Left ventricle myocardium superior (tissue), 1 donor: ENCODE measurements around the gene COMMD6. TPM values are rescaled to one million over a fixed set of nuclear protein-coding genes. Genes with fewer than 3 reads are reported as not detected.
A peak's percentile ranks its signal among the peaks of the same experiment; 100 is the strongest.

ENCODE experiments used
- ATAC-seq: fragments of 200-7000 bp; cut with Tn5 transposase; one replicate; pipeline ENCODE4 v1.9.1; 2020; ENCODE audit warnings: mild to moderate bottlenecking, moderate library complexity
- DNase-seq: peaks from one replicate; pipeline ENCODE4 v3.0.0-alpha.2; 2020
- intact Hi-C: fragments of 100-400 bp; cut with micrococcal nuclease; formaldehyde crosslinking; loops from one replicate; pipeline ENCODE4 v1.11.0; 2022
- total RNA-seq: library from RNA; stranded (reverse); fragmentation: NEBNext Ultra II Directional; extraction: Animal tissue kit (Norgen Biotek cat#: 25700); gene quantifications from one replicate; pipeline ENCODE4 v1.2.1, GENCODE V29; 2021
- donor health status: DM: no; HTN: yes; CAD: no; lungs with severe emphysema.

Gene COMMD6
- total RNA-seq, 1 donor from 2014 or later, result 129 TPM

GRCh38 chr13:75541287-75541686 lies 3.6 kb upstream of the COMMD6 start:
- ATAC-seq, result no peak
- no peak for DNase-seq
- intact Hi-C loops, result no loop called here

- DNase-seq, result no peak
- no peak for ATAC-seq
- intact Hi-C loops, result no loop called here
Measured at GRCh38 chr13:75533861-75534260, 3.8 kb downstream of the COMMD6 start.

- DNase-seq, result no peak
- no peak for ATAC-seq
- intact Hi-C loops, result no loop called here
Measured at GRCh38 chr13:75530549-75530961, 7.1 kb downstream of the COMMD6 start.

- DNase-seq (no peak), ATAC-seq (no peak)
Measured at GRCh38 chr13:75521956-75522355, 15.7 kb downstream of the COMMD6 start.

GRCh38 chr13:75518439-75519088 lies 19.1 kb downstream of the COMMD6 start:
- intact Hi-C loops, result no loop called here
- DNase-seq, result peak; percentile 28
- no peak for ATAC-seq

More at GRCh38 chr13:75521956-75522355, 15.7 kb downstream of the COMMD6 start:
- intact Hi-C loops, result no loop called here

GRCh38 chr13:75514080-75514995 lies 23.3 kb downstream of the COMMD6 start:
- intact Hi-C loops, result no loop called here
- no peak for DNase-seq
- ATAC-seq, result no peak

GRCh38 chr13:75513271-75513670 lies 24.4 kb downstream of the COMMD6 start:
- intact Hi-C loops, result no loop called here
- DNase-seq, result no peak
- ATAC-seq, result no peak

- no peak for DNase-seq
- ATAC-seq, result no peak
- intact Hi-C loops, result no loop called here
Measured at GRCh38 chr13:75512253-75512652, 25.4 kb downstream of the COMMD6 start.

GRCh38 chr13:75511051-75511625 lies 26.5 kb downstream of the COMMD6 start:
- intact Hi-C loops, result no loop called here
- DNase-seq (no peak), ATAC-seq (no peak)

- ATAC-seq, result no peak
- DNase-seq, result no peak
- intact Hi-C loops, result no loop called here
Measured at GRCh38 chr13:75508002-75508548, 29.6 kb downstream of the COMMD6 start.

GRCh38 chr13:75507027-75508001 lies 30.3 kb downstream of the COMMD6 start:
- intact Hi-C loops, result no loop called here
- no peak for DNase-seq
- ATAC-seq, result no peak

DNA sequence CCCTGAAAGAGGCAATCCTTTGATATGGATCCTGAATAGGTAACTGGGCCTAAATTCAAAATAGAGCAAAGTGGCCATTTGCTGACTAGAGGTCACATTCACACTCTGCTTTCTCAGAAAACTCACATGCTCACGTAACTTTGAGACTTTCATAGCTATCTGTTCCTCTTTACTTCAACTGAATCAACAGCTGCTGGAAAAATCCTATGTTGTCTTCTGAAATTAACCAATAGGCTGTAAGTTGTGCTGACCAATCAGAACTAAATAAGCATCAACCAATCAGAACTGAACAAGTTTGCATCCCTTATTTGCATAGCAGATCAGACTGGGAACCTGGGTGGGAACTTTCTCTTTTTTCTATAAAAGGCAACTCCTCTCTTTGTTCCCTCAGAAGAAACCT lies 31.6 kb downstream of the COMMD6 start:
- intact Hi-C loops, result no loop called here
- DNase-seq (no peak), ATAC-seq (no peak)

GRCh38 chr13:75505327-75505726 lies 32.3 kb downstream of the COMMD6 start:
- no peak for DNase-seq
- peak; percentile 33 for ATAC-seq
- intact Hi-C loops, result no loop called here

- intact Hi-C loops, result no loop called here
- DNase-seq (no peak), ATAC-seq (no peak)
Measured at GRCh38 chr13:75495938-75496337, 41.7 kb downstream of the COMMD6 start.

DNA sequence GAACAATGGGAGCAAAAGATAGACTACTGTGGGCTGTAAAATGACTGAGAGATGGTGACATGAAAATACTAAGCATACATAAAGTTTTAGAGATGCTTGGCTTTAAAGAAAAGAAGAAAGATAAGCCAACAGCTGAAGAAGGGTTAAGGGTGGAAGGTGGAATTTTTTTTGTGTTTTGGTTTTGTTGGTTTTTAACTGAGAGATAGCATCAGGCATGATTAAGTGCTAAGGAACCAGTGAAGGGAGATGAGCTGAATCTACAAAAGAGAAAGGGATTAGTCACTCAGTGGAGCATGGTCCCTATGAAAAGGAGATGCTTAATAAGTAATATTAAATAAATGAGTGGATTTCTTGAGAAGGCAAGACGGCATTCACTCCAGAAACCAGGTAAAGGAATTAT lies 43.1 kb downstream of the COMMD6 start:
- ATAC-seq, result no peak
- intact Hi-C loops, result no loop called here
- no peak for DNase-seq

GRCh38 chr13:75493156-75493555 lies 44.5 kb downstream of the COMMD6 start:
- DNase-seq, result no peak
- ATAC-seq, result no peak
- intact Hi-C loops, result no loop called here

GRCh38 chr13:75492389-75492788 lies 45.3 kb downstream of the COMMD6 start:
- intact Hi-C loops, result no loop called here
- no peak for DNase-seq
- ATAC-seq, result no peak

GRCh38 chr13:75491376-75491775 lies 46.3 kb downstream of the COMMD6 start:
- DNase-seq (no peak), ATAC-seq (no peak)
- intact Hi-C loops, result no loop called here
